ENCODE measurements around the gene RYR3.

The RYR3 gene

DNA sequence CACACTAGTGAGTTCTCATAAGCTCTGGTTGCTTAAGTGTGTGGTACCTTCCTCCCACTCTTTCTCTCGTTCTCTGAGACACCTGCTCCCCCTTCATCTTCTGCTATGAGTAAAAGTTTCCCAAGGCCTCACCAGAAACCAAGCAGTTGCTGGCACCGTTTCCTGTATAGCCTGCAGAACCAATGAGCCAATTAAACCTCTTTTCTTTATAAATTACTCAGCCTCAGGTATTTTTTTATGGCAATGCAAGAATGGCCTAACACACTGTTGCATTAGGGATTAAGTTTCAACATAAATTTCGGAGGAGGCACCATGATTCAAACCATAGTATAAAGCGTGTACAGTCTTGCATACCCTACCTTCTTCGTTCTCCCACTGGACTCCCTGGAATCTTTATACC lies 405.3 kb downstream of the RYR3 start:
- no peak for DNase-seq

DNA sequence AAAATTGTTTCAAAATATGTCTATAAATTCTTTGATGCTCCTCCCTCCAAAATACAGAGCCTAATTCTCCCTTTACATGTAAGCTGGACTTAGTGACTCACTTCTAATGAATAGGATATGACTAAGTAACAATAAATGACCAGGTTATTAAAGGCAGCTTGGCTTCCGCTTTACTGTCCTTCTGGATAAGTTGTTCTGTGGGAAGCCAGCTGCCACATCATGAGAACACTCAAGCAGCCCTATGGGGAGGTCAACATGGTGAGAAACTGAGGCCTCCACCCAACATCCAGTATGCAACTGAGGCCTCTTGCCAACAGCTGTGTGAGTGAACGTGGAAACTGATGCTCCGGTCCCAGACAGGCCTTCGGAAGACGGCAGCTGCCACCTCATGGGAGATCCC lies 410.2 kb downstream of the RYR3 start:
- DNase-seq = no peak

DNA sequence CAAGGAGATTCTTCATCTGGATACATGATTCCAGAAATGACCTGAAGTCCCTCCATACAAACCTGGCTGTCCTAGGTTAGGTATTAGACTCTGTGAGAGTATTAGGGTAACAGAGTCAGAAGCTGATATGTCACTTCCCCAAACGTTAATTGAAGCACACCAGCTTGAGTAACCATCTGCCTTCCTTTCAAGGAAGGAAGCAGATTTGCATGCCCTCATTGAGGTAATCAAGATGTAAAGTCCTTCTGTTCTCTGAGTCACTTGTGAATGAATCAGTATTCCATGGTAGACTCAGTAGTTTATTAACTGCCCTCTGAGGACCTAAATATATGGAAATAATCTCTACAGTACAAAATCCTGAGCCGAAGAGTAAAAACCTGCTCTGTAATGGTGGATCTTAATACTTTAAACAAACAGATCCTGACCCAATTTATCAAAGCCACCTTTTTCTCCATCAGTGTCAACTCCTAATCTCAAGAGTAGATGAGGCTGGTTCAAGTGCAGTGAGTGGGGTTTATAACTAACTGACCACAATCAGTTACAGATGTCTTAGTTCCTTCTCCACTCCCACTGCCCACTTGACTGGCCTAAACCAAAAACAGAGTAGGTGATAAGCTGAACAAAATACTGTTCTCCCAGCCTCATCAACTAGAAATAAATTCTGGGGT lies 411.4 kb downstream of the RYR3 start:
- DNase-seq = no peak

DNA sequence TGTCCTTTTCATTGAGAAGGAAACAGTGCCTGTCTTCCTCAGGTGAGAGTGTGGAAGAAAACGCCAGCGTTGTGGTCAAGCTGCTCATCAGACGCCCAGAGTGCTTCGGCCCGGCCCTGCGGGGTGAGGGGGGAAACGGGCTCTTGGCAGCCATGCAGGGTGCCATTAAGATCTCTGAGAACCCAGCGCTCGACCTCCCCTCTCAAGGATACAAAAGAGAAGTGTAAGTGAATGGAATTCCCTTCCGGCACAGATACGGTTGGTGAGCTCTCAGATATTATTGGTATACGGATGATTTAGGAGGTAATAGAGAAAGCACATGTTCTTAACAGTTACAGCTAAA lies 411.9 kb downstream of the RYR3 start:
- no peak for DNase-seq

DNA sequence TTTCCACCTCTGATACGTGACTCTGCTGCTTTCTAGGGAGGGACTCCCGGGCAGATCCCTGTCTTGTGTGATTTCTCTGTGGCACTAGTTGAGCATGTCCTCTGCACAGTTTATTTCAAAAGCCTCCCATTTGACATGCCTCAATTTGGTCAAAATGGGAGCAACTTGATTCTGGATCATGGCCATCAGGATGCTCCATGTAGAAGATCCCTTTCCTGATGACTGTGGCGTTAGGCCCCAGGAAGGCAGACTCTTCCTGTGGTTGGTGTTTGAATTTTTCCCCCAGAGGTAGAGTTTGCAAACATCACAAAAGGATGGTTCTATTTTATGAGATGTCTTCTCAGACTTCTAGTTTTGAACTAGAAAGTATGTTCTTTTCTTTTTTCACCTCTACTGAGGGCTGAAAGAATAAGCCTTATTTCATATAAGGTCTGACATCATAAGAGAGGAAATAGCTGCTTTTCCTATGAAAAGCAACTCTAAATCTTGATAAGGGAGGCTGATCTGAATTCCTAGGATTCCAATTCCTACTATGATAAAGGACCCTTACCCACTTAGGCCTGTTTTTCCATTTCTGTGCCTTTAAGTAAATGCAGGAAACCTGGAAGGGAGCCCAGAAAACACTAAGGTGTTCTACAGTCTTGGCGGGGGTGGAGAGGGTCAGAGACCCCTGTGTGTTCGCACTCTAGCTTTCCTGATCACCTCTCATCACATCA lies 413.7 kb downstream of the RYR3 start:
- no peak for DNase-seq

DNA sequence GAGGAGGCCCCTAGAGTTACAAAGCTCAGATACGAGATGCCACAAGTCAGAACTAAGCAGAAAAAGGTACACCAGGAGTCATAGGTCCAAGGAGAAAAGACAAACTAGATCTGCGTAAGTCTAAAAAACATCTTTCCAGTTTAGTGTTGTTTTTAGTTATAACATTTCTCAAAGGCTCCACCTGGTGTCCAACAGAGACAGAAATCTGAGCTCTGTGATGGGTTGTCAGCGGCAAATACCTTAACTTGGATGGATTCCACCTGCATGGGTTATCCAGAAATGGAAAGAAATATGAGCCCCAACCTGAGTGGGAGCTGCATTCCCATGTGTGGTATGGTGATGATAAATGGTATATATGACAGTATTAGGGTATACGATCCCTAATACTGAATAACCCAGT lies 418.9 kb downstream of the RYR3 start:
- no peak for DNase-seq

DNA sequence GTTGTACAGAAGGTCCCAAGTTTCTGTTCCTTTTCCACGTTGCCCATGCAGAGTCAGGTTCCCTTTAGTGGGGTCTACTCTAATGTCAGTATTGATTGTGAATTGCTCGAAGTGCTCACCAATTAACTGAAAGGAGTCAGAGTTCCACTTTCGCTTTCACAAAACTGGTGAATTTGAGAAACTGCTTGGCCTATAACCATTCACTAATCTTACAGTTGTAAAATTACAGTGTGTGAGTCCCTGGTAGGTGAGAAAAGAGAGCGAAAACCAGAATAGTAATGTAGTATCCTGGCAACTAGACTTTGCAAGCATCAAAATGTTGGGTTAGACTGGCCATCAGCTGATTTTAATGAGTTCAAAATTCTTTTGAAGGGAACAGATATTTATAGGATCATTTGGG lies 420.0 kb downstream of the RYR3 start:
- DNase-seq = no peak

DNA sequence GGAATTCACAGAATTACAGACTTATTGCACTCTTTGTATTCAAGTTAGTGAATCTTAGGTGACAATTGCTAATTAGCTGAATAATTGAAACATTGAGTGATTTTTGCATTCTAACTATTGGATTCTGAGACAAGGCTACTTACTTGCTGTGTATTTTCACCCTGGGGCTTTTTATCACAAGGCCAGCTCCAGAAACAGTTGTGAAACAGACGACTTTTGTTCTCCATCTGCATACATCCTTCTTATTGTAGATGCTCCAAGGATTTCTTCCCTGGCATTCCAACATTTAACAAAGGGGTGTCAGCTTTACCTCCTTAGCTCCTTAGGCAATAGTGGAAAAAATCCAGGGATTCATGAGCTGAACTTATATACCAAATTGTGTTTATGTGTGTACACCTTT lies 424.4 kb downstream of the RYR3 start:
- no peak for DNase-seq

DNA sequence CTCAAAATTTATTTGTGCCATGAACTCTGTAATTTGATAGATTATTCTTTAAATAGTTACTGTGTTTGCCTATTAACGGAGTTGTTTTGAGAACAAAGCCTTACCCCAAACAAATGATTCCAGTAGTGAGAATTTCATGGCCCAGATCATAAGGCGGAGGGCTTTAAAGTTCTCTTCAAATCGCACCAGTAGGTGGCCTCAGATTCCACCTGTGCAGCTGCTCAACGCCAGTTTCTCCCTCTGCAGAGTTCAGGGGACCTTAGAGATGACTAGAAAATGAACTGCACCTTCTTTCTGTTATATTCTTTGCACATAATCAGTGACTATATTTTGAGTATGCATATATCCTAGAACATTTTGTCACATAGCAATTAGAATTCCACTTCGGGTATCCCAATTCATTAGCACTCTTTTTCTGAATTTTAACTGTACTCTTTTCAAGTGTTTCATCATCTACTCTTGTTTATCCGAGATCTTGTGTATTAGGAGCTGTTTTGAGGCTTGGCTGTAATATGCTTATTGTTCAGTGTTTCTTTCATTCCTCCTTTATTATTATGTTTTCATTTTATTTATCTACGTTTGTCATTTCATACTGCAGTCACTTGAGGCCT lies 425.0 kb downstream of the RYR3 start:
- no peak for DNase-seq

DNA sequence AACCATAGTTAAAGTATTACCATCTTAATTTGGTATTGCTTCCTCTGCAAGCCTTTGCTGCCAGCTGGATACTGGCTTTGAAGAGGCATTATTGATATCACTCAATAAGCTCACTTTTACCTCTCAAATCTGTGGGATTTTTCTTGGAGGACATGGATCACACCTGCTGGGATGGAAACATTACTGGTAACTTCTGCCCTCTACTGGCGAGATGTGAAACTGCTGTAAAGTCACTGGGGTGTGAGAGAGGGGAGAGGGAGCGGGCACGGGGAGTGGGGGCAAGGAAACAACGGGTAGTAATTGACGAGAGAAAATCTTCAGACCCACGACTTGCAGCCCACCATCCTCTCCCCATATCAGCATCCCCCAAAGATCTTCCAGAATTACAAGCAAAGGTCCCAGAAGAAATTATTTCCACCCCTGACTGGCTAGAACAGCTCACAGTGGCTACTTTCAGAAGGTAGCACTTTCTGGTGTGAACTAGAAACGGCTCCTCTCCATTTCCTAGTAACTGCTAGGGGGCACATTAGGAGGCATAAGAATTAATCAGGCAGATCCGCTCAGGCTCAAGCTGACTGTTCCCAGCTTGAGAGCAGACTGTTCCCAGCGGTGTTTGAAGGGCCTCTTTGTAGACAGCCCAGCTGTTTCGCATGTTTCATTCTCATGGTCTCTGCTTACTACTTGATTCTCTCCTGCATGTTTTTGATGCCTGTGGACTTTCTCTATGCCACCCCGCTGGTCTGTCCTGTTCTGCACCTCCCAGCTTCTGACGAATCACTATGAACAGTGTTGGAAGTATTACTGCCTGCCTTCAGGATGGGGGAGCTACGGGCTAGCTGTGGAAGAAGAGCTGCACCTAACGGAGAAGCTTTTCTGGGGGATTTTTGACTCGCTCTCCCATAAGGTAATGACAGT lies 427.2 kb downstream of the RYR3 start:
- DNase-seq = peak; percentile 40

DNA sequence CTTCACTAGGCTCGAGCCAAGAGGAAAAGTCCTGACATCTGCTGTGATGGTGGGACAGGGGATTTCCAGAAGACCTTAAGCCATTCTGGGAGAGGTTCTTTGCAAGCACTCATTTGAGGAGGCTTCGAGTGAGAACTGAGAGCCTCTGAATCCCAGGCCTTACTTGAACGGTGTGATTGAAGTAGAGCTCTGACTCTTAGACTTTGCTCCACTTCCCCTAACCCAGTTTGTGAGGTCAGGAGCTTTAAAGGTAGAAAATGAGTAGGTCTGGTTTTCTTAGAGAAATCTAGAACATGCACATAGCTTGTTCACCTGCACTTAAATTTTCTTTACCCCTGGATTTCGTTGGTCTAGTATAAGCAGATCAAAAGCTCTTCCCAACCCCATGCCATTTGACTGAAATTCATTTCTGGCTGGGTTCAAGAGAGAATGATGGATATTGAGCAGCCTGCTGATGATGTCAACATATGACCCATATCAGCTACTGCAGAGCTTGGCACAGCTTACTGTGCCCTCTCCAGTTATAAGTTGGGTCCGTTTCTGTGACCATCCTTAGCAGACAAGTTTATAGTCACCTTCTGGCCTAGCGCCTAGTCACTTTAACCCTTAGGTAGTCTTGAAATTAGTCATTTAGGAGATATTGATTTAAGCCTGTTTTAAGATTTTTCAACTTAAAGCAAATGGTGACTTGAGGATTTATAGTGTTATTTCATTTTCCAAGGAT lies 428.3 kb downstream of the RYR3 start:
- no peak for DNase-seq

DNA sequence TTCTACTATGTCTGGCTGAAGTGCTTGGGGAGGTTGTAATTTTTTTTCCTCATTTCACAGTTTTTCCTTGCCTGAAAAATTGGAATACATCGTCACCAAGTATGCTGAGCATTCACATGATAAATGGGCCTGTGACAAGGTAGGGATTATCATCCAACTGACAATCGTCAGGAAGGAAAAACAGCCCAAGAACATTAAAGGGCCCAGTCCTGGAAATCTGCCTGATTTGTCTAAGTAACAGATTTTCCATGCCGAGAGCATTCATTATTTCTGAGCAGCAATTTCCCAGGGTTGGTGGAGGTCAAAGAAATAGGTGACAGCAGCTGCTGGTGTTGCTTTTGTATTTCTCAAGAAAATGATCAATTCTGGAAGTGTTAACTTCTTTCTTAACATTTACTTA lies 431.5 kb downstream of the RYR3 start:
- no peak for DNase-seq

DNA sequence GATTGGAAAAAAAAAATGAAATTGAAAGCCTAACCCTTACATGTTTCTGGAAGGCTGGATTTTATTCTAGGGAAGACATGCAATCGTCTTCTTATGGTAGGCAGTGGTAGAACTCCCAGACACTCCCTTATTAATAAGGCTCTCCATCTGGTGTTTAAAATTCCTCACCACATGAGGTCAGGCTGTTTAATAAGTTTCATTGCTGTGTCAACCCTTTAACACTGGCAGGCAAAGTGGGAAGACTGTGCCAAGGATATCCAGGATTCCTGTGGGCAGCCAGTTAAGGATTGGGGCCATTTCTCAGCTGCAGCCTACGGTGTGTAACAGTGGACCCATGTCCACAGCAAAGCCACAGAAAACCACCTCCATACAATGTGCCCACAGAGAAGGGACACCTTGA lies 432.0 kb downstream of the RYR3 start:
- DNase-seq = no peak

DNA sequence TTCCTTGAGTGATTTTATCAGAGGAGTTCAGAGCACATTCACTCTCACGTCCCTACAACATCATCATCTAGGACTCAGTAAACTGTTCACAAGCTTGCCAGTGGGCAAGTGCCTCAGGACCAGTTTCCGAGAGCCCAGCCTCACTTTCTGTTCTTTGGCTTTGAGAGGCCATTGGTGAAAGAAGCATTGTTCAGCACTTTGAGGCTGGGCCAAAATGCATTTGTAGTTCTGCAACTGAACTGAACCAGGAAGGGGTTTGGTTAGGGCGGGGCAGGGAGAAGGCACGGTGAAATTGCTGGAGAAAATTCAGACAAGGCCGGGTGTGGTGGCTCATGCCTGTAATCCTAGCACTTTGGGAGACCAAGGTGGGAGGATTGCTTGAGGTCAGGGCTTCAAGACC lies 435.4 kb downstream of the RYR3 start:
- no peak for DNase-seq

DNA sequence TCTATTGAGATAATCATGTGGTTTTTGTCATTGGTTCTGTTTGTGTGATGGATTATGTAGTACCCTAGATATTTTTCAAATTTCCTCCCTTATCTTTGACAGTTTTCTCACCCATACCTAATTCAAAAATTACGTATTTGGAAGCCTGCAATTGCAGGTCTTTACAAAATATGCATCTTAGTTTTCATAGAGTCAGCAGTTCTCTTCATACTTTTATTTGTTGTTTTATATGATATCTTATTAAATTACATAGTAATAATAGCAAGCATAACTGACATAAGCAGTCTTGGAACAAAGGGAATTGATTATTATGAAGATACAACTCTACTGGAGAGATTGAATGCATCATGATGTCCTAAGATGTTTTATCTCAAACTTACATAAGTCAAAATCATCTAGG lies 442.2 kb downstream of the RYR3 start:
- DNase-seq = no peak

DNA sequence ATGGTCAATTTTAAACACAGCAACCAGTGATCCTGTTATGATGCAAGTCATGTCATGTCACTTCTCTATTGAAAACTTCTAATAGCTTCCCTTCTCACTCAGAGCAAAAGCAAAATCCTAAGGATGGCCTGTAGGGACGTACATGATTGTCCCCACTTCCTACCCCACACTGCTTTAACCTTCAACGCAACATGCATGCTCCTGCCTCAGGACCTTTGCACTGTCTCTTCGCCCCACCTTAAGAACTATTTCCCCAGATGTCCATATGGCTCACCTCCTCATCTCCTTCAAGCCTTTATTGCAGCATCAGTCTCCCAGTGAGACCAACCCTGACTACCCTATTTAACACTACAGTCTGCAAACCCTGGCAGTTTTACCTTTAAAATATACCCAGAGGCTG lies 443.5 kb downstream of the RYR3 start:
- DNase-seq = no peak

DNA sequence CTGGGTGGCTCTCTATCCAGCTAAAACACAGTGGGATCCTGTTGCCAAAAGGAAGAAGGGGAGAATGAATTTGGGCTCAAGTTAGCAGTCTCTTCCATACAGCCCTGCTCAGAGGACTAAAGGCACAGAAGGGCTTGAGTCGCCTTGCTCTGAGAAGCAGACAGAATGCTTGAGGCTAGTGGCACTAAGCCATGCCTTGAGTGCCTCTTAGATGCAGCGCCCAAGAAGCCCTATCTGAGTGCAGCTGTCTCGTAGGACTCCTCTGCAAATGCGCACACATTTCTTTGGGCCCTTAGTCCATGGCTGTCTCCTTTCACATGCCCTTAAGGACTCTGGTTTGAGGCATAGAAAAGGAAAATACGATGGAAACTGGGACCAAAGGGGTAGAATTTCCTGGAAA lies 446.2 kb downstream of the RYR3 start:
- DNase-seq = no peak

DNA sequence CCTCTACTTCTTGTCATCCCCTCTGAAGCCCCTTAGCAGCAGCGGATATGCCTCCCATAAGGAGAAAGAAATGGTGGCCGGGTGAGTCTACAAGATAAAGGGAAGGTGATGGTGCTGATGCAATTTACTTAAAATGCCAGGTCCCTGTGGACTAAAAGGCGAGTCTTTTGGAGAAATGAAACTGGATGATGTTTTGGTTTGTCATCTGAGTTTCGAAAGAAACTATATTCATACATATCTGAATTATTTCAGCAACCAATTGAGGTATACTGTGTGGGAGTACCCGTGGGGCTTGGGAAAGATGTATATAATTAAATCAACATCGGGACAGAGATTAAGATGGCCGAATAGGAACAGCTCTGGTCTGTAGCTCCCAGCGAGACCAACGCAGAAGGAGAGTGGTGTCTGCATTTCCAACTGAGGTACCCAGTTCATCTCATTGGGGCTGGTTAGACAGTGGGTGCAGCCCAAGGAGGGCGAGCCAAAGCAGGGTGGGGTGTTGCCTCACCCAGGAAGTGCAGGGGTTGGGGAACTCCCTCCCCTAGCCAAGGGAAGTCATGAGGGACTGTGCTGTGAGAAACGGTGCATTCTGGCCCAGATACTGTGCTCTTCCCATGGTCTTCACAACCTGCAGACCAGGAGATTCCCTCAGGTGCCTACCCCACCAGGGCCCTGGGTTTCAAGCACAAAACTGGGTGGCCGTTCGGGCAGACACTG lies 446.9 kb downstream of the RYR3 start:
- no peak for DNase-seq

DNA sequence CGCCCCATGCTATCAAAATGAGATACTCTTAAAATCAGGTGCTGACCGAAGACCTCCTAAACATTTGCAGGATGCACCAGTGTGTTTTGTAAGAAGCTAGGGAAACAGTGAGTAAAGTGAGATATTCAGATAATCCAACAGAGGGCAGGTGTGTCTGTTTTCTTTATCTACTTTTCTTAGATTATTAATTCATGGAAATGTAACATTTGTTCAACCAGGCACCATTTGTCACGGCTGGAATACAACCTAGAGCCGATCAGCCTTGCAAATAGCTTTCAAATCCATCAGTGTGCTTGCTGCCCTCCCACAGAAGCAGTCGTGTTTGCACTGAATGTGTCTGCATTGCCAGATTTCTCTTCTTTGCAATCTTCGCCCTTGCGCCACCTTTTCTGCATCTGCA lies 455.6 kb downstream of the RYR3 start:
- DNase-seq = no peak

DNA sequence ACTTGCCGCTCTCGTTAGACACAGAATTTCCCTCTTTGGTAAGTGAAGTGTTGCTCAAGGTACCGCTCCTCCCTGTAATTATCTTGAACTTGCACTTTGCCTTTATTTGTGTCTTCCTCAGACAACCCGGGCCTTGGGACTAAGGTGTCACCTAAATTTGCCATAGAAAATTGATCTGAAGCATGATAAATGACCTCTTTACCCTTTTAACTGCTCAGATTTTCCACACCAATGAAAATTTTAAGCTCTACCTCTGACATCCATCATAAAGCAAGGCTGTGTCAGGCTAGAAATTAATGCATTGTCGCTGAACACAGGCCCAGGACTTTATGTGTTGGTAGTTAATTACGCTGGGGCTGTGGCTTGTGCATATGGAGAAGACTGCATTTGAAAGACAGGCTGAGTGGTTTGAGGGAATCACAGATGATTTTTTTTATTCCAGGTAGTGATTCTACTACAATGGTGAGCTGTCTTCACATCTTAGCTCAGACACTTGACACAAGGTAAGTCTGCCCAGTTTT lies 458.0 kb downstream of the RYR3 start:
- DNase-seq = no peak

DNA sequence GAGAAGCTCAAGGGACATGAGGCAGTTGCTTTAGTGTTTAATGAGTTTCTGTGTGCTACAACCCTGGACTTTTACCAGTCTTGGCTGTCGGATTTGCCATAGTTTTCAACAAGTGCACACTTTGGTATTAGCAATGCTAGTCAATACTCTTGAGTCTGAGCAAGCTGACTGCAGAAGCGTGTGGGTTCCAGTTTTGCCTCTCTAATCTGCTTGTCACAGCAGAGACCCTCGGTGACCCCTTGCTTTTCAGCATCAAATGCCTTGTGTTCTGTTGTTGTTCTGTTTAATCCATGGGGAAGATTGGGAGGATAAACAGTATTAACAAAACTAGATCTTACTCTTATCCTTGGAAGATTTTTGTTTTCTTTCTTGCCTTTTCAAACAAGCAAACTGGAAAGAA lies 463.2 kb downstream of the RYR3 start:
- no peak for DNase-seq
